Retina (tissue), 1 donor: ENCODE data around the gene BCR.
"Not testable (repeated sequence)": the region's sequence is repeated elsewhere in the genome, so short reads cannot be mapped to it uniquely, and the experiment has no call there.

Experiments
- DNase-seq: peaks from one replicate; pipeline ENCODE4 v3.0.0-alpha.2; 2016

The BCR gene

GRCh38 chr22:23322497-23323080 lies 142.3 kb downstream of the BCR start:
- not testable (repeated sequence) for DNase-seq

- DNase-seq = not testable (repeated sequence)
These were observed 143.8 kb downstream of the BCR start for GRCh38 chr22:23323960-23324688.

GRCh38 chr22:23325183-23325582 lies 144.9 kb downstream of the BCR start:
- DNase-seq = peak; percentile 27

- not testable (repeated sequence) for DNase-seq
These were observed 153.5 kb downstream of the BCR start for GRCh38 chr22:23333822-23334221.

DNA sequence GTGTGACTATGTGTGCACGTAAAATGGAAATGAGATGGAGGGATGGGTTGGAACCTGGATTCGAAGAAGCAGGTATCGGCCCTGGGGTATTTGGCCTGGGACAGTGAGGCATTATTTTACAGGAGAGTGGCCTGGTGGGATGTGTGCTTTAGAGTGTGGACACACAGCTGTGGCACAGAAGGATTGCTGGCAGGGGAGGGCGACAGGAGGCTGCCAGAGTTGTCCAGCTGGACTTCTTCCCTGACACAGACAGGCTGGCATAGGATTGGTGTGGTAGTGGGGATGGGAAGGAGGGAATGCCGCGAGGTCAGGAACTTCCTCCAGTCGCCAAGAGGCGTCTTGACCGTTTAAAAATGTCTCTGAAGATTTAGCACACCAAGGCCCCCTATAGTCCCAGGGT lies 157.4 kb downstream of the BCR start:
- not testable (repeated sequence) for DNase-seq

DNA sequence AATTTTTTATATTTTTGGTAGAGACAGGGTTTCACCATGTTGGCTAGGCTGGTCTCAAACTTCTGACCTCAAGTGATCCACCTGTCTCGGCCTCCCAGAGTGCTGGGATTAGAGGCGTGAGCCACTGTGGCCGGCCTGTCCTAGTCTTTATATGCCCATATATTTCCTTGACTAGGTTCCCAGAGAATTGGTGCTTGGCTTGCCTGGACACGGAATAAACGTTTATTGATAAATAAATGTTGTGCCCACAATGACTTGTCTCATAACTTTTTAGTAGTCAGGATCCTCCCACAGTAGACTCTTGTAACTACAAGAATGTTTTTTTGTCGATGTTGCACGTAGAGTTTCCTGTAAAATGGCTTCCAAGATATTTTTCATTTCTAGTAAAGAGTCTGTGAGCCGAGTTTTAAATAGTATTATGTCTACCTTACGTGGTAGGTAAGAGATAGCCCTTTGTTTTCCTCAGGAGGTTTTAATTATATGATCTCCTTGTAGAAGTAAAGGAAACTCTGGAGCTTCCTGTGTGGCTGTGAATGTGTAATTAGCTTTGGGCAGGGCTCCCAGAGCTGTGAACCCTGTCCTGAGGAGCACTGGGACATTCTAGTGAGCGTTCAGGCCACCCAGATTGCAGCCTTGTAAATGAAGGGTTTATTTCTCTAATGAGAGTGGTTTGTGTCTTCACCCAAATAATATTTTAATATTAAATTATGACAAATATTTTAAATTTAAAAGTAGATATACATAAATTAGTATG lies 161.8 kb downstream of the BCR start:
- DNase-seq = not testable (repeated sequence)

GRCh38 chr22:23351321-23351720 lies 171.0 kb downstream of the BCR start:
- no peak for DNase-seq

- no peak for DNase-seq
These were observed 172.7 kb downstream of the BCR start for GRCh38 chr22:23353004-23353403.

- no peak for DNase-seq
These were observed 173.4 kb downstream of the BCR start for GRCh38 chr22:23353696-23354095.

DNA sequence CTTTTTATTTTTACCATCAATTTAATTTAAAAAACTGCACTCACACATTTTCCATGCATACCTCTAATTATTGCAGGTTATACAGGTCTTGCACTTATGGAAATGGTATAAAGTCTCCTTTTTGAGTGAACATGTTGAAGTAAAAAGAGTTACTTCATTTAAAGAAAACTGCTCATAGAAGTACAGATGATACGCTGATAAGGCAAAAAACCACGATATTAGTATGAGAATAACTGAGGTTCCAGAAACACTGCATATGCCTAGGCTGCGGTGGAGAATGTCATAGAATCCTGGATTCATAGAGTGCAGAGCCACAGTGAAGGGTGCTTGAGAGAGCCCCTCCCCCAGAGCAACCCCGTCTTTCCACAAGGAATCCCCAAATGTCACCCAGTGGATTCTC lies 175.8 kb downstream of the BCR start:
- DNase-seq = no peak

DNA sequence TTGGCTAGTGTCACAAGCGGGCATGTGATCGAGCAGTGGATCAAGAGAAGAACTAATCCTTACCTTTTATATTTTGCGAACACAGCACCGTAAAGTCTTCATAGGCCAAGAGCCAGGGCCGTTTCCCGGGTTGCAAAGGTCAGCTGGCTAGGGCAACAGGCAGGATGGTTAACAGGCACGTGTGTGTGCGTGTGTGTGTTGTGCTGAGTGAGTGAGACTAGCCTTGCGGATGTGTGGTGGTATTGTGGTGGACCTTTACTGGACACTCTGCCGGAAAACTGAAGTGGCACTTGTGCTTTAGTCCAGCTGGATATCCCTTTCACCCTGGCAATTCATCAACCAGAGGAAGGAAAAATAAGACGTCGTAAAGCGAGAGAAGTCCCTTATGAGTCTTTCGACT lies 176.7 kb downstream of the BCR start:
- no peak for DNase-seq

GRCh38 chr22:23359583-23360123 lies 179.3 kb downstream of the BCR start:
- DNase-seq = no peak

- DNase-seq = no peak
These were observed 181.4 kb downstream of the BCR start for GRCh38 chr22:23361676-23362075.

- DNase-seq = no peak
These were observed 183.4 kb downstream of the BCR start for GRCh38 chr22:23363683-23364082.

GRCh38 chr22:23364389-23364788 lies 184.1 kb downstream of the BCR start:
- no peak for DNase-seq

DNA sequence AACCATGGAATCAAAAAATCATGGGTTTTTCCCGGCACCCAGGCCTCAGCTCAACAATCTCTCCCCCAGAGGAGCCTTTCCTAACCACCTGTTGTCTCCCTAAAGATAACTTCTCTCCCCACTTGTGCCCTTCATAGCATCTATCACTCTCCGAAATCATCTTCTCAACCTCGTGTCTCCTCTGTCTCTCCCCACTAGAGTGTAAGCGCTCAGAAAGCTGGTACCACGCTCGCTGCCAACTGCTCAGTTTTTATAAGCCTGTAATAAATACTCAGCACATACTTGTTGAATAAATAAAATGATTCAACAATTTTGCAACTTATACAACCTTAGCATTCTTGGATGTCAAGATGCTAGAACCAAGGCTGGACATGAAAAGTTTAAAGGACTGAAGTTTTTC lies 185.2 kb downstream of the BCR start:
- no peak for DNase-seq

DNA sequence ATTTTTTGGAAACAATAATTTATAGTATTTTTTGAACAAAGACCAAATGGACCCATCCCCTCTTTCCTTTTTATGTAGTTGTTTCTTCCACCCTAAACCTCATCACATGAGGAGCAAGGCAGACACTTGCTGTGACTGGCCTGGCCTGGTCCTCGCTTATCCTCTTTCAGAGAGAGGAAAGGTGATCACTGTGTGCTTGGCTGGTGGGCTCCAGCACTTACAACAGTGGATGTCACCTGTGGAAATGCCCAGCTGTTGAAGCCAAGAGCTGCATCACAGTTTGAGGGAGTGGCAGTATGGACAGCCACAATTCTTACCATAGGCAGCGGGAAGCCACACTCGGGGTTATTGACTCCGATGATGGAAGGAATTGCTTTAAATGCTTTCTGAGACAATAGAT lies 185.7 kb downstream of the BCR start:
- DNase-seq = no peak

GRCh38 chr22:23367196-23367595 lies 186.9 kb downstream of the BCR start:
- DNase-seq = not testable (repeated sequence)
